GM18861 (cell line): ENCODE results near the gene HBG2.
A peak's percentile ranks its signal among the peaks of the same experiment; 100 is the strongest.
"Not testable (repeated sequence)": the region's sequence is repeated elsewhere in the genome, so short reads cannot be mapped to it uniquely, and the experiment has no call there.

Experiments used
- ATAC-seq: cut with Tn5 transposase; IDR thresholded peaks from one replicate; pipeline ENCODE4 v1.9.1; 2021; ENCODE audit not compliant: unreplicated experiment

HBG2 gene

GRCh38 chr11:5254646-5255413, at the start of gene HBG2:
HBG2 (minus strand) TSS chr11:5254781; CDS start chr11:5254728, 53 bp downstream.
- not testable (repeated sequence) for ATAC-seq

DNA sequence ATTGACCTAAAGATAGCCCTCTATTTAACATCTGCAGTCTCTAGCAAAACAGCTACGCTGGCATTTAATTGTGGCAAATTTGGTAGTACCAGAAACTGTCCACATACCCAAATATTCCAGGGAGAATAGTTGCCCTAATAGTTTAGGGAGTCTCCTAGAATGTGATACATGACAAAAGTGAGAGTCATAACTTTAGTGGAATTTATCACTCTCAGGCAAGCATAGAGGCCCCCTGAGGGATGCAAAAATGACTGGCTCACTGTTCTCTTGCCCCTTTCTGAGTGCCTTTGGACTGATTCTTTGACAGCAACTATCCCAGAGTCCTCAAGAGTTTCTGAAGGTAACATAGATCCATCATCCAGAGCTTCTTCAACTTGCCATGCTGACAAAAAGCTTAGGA, 49.5 kb upstream of the HBG2 start:
- ATAC-seq, result no peak

DNA sequence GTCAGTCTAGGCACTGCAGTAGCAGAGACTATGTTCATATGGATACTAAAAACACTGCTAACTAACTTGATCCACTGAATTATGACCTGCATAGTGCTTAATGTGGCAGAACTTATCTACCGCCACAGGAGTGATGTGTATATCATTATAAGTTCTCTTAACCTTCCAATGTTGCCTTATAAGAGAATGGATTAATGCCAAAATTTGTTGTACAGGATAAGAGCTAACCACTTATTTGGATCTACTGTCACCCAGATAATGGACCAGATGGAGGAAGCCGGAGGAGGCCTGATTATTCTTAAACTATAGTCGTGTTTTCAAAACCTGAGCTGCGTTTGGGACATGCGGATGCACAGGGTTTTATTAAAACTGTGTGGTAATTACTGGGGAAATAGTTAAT, 49.0 kb upstream of the HBG2 start:
- no peak for ATAC-seq

DNA sequence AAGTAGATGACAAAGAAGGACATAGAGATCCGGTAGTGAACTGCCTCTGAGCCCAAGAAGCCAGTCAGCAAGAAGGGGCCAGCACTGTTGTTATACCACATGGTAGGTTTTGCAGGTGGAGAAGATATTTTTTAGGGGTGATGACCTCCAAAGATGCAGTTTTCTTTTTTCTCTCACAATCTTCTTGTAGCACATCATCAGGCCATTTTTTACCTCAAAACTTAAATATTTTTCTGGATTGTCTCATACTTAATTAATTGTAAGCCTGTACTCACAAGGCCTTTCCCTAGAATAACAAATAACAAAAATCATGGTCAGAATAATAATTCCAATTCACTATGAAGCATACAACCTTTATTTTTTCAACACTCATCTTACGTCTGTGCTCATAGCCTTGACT, 47.3 kb upstream of the HBG2 start, which contains the start of gene OR51B4:
Gene OR51B4, minus strand, starts transcription at position 101 of the 400 bp plus-strand sequence. Its CDS starts 0 bp downstream, at position 101.
- ATAC-seq, result no peak

DNA sequence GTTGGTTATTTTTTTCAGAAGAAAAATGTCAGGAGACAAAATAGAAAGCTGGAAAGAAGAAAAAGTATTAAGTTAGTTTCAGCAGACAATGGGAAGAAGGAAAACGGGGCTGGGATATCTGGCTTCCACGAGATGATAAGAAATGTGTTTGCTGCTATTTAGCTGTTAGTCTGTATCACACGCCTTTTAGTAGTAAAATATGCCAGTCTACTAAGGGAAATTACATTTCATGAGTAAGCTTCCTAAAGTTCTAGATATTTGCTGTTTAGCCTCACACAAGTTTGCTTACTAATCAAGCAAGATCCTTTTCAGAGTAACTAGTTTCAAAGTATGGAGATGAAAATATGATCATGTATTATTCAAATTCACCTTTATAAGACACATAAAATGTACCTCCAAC, 45.7 kb upstream of the HBG2 start:
- no peak for ATAC-seq

DNA sequence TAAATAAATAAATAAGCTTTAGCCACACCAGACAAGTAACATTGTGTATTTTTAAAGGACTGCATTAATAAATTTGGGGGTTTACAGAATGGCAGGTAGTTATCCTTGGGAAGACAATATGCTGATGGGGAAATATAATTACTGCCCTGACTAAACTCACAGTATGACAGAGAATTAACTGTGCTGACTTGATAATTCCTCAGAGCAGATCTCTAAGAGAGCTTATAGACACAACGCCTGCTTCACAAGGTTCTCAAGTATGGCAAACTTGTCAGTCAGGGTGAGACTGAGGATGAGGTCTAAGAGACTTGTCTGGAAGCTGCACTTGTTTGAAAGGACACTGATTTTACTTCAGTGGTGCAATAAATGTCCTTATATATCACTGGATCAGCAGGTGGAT, 43.9 kb upstream of the HBG2 start:
- ATAC-seq, result no peak

DNA sequence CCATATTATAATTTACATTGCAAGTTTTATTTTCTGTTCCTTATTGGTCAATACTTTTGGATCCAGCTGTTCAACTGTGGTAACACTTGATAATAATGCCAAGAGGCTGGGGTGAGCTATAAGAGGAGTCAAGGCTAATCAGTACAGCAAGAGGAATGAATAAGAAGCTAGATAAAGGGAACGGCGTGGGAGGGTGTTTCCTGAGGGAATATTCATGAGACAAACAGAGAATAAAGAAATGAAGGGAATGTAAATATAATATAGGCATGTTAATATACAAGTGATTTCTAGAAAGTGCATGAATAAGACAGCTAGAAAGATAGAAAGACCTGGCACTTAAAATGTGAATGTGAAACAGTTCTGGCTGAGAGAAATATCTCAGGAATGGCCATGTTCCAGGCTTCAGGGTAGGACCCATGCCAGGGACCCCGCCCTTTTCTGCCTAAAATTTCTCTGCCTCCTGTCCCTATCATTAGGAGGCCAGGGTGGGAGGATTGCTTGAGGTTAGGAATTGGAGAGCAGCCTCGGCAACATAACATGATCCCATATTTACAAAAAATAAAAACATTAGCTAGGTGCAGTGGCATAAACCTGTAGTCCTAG, 43.2 kb upstream of the HBG2 start:
- no peak for ATAC-seq

- not testable (repeated sequence) for ATAC-seq
Measured at GRCh38 chr11:5294342-5294995, 39.9 kb upstream of the HBG2 start.

DNA sequence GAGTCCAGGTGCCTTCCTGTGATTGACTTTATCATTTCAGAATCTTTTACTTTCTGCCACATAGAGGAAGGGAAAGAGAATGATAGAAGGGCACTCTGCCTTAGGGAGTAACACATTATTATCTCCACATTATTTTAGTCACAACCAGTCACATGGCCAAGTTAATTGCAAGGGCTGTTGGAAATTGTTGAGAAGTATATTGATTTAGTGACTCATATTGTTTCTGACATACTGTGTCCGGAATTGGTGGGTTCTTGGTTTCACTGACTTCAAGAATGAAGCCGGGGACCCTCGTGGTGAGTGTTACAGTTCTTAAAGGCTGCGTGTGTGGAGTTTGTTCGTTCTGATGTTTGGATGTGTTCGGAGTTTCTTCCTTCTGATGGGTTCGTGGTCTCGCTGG, 38.4 kb upstream of the HBG2 start:
- no peak for ATAC-seq

- peak; percentile 92 for ATAC-seq
Measured at GRCh38 chr11:5291207-5291838, 36.7 kb upstream of the HBG2 start.

- no peak for ATAC-seq
Measured at GRCh38 chr11:5290106-5290505, 35.5 kb upstream of the HBG2 start.

DNA sequence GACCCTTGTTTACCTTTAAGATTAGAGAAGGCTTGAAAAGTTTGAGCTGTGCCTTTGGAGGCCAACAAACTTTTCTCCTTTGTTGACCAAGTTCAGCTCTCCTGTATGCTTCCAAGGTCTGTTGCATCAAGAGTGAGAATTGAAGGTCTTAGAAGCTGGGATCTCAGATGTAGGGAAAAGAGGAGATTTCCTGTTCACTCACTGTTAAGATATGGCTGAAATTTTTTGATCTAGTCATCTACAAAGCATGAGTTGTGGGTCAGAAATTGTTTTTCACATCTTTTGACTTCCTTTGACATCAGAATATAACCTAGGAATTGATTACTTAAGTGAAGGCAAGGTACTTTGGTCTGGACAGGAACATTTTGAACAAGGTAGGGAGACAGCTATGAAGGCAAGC, 35.1 kb upstream of the HBG2 start:
- ATAC-seq, result no peak

DNA sequence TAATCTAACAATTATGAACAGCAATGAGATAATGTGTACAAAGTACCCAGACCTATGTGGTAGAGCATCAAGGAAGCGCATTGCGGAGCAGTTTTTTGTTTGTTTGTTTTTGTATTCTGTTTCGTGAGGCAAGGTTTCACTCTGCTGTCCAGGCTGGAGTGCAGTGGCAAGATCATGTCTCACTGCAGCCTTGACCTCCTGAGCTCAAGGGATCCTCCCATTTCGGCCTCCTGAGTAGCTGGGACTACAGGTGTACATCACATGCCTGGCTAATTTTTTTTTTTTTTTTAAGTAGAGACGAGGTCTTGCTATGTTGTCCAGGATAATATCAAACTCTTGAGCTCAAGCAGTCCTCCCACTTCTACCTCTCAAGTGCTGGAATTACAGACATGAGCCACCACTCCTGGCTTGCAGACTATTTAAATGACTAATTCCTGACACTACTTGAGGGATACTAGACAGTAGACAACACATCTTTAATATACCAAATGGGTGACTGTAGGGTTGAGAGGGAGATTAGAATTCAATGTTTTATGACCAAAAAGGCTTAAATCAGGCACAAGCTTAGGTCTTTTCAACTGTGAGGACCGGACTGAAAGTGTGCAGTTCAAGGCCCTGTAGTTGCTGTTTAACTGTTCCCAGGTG, 34.4 kb upstream of the HBG2 start:
- no peak for ATAC-seq

- ATAC-seq, result no peak
Measured at GRCh38 chr11:5288108-5288905, 33.7 kb upstream of the HBG2 start.

GRCh38 chr11:5286901-5287300, 32.3 kb upstream of the HBG2 start:
- ATAC-seq, result no peak

DNA sequence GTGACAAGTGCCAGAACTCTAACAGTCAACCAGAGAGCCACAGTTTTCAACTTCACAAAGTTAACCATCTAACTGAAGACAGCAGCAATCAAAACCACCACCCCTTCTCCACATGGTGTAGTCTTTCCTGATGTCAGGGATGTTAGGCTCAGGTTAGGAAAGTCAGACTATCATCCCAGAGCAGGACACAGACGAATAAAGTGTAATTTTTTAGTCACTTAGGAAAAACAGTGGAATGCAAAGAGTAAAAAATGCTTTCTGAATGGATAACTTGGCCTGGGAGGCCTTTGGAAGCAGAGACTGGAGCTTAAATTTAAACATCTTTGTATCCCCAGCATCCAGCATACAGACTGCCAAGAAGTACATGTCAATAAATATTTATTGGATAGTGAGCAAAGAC, 31.8 kb upstream of the HBG2 start:
- no peak for ATAC-seq

DNA sequence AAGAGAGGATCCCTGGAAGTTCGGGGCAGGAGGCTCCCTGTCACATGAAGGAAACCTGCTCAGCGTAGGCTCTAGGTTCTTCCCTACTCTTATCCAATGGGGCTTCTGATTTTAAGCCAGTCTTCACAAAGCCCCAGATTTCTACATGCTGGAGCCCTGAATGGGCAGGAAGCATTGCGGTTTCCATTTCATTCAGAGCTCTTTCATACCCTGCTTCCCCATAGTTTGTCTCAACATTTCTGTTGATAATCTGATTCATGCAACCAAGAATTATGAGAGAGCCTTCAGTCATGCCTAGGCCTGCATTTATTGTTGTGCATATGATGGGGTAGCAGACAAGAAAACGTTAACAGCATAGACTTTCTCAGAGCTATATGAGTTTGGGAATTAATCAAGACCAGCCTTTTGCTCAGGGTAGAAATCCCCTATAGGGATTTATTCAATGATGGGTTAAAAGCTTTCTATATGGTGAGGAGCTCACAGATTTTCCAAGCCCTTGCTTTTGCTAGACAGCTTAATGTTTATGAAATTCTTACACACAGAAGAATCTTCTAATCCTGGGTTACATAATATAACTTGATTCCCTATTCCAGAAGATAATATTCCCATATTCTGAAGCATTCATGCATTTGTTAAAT, 31.2 kb upstream of the HBG2 start:
- no peak for ATAC-seq

GRCh38 chr11:5284637-5285036, 30.1 kb upstream of the HBG2 start:
- no peak for ATAC-seq

- ATAC-seq, result no peak
Measured at GRCh38 chr11:5283882-5284281, 29.3 kb upstream of the HBG2 start.

DNA sequence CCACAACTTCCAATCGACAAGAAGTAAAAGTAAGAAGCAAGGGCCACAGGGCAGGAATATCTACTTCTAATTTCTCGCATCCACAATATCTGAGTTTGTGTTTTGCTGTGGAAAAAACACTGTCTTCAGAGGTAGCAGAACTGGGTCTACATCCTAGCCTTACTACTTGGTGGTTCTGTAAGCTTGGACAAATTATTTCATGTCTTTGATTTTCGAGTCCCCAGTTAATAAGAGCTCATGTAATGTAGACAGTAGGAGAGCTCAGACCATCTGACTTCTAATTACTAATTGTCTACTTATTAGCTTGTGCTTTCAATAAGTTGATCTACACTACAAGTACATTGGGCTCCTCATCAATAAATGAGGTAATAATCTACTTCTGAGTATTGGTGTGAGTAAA, 28.5 kb upstream of the HBG2 start:
- no peak for ATAC-seq
